AG09319 (cell line): ENCODE measurements around the gene RBMS3.

Experiments used
- DNase-seq: peaks from one replicate; pipeline ENCODE4 v3.0.0-alpha.2; 2010; ENCODE audit warnings: low read depth; ENCODE audit errors: extremely low read depth
- TF ChIP-seq, protein P1 (sequence below): IDR thresholded peaks from 2 replicates; pipeline ENCODE4 v1.5.1; 2011; ENCODE audit warnings: low read depth, mild to moderate bottlenecking, inconsistent platforms, low read length, moderate library complexity

RBMS3 gene

DNA sequence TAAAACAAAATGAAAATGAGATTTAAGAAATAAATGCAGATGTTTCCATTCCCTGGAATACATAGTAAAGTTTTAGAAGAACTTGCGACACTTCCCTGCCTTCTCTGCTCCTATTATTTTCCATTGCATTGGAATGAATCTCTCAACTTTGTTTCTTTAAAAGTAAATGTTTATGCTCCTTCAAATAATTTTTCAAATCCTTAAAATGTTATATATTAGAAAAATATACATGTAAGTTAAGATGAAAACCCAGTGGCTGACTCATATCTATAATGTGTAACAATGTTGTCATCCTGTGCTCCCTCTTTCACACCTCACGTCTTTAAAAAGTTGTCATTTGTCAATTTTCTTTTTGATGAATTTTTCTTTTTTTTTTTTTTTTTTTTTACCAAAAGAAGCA, 3.6 kb downstream of the RBMS3 start:
- TF ChIP-seq, protein P1, sequence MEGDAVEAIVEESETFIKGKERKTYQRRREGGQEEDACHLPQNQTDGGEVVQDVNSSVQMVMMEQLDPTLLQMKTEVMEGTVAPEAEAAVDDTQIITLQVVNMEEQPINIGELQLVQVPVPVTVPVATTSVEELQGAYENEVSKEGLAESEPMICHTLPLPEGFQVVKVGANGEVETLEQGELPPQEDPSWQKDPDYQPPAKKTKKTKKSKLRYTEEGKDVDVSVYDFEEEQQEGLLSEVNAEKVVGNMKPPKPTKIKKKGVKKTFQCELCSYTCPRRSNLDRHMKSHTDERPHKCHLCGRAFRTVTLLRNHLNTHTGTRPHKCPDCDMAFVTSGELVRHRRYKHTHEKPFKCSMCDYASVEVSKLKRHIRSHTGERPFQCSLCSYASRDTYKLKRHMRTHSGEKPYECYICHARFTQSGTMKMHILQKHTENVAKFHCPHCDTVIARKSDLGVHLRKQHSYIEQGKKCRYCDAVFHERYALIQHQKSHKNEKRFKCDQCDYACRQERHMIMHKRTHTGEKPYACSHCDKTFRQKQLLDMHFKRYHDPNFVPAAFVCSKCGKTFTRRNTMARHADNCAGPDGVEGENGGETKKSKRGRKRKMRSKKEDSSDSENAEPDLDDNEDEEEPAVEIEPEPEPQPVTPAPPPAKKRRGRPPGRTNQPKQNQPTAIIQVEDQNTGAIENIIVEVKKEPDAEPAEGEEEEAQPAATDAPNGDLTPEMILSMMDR: no peak
- DNase-seq: no peak

DNA sequence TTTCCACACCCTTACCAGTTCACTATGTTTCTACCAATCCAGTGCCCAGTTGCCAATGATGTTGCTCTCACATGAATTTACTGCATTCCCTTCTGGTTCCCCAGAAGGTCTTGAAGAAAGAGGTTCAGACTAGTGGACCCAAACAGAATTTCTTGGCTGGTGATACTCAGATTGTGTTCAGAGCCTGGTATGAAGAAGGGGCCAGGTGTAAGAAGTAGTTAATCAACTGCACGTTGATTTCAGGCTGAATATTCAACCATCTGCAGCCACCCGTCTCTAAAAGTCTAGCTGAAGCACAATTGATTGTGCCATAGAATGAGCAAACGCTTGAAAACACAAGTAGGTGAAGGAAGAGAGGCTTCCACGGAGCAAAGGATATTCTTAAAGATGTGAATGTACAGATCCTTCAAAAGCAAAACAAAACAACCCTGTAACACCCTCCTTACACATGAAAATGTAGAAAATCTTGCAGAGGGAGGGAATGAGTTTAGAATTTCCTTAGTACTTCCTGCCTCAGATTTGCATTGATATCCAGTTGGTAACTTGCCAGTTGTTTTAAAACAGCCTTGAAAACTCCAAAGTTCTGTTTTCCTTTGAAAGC, 4.7 kb downstream of the RBMS3 start:
- TF ChIP-seq, protein P1: no peak
- DNase-seq: no peak

DNA sequence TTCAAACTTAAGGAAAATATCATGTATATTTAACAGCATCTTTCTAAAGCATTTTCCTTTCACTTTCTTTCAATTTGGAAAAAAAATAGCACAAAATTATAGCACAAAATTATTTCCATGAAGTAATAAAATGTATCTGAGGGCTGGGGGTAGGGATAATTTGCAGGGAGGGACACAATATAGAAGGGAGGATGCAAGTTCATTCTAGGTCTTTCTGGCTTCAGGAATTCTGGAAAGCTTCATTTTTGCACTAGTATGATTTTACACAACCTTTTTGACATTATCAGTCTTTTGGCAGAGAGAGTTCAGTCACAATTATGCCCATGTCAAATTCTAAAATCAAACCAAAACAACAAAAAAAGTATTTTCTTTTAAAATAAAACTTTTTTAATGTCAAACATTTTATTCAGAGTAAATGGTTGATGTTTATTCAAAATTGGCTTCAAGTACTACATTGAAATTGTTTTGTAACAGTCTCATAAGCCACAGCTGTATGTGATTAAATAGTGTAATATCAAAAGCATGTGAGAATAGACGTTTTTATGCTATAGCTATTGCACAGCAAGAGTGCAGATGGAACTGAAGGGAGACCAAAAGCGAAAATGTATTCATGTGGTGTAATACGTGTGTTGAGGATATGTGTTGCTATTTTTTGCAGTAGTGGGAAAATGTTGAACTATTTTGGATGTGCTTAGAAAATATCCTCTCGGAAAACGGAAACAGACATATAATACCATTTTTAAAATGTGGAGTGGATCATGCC, 5.8 kb downstream of the RBMS3 start:
- DNase-seq: no peak
- TF ChIP-seq, protein P1: no peak

DNA sequence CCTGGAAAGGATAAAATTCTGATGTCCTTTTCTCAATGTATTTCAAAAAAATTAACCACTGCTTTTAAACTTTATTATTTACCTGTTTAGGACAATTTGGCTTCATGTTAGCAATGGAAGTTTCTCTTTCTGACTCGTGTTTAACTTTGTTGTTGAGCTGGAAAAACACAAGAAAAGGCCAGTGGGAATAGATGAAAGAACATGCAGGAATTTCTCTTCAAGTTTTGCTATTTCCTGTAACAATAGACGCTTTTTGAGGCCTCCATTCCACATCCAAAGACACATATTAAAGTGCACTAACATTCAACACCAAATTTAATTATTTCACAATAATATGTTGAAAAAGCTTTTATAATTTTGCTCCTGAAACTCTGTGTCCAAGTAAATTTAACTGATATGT, 9.7 kb downstream of the RBMS3 start:
- TF ChIP-seq, protein P1: no peak
- DNase-seq: no peak

DNA sequence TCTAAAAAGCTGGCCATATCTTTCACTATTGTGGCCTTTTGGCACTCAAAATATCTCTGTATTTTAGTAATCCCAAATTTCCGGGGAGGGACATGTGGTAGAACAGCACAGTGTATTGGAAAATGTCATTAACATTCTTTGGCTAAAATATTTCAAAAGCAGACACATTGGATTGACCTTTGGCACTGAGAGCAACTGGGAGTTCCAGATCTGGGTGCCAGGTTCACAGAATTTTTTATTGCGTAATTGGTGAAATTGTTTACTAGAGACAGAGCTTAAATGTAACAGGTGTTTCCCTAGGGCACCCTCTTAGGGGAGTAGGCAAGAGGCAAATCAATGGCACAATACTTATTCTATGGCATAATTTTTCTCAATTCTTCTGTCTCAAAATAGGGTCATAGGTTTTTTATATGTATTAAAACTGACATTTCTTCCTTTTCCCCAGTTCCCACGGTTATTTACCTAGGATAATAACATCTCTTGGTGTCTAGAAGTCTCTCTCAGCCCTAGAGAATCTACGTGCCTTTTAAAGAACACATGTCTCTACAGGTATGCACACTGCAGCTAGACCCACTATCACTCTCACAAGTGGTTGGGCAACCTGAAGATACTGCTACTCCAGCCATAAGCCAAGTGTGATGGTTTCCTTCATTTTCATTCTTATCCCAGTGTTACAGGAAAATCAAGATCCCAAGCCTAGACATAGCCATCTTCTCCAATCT, 10.6 kb downstream of the RBMS3 start:
- DNase-seq: no peak
- TF ChIP-seq, protein P1: no peak

DNA sequence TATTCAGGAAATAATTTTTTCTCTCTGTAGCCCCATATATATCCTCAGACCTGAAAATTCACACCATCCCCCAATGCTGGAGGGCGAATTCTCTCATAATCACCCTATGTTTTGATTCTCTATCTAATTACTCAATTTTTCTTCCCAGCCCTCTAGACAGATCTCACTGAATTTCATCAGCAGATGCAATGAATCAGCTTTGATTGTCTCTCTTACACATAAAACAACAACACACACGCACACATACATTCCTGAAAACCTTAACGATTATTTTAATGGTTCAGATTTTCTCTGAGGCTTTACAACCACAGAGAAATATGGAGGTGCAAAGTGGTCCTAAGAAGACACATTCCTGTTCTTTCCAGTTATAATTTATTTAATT, 11.1 kb downstream of the RBMS3 start:
- TF ChIP-seq, protein P1: no peak
- DNase-seq: no peak

DNA sequence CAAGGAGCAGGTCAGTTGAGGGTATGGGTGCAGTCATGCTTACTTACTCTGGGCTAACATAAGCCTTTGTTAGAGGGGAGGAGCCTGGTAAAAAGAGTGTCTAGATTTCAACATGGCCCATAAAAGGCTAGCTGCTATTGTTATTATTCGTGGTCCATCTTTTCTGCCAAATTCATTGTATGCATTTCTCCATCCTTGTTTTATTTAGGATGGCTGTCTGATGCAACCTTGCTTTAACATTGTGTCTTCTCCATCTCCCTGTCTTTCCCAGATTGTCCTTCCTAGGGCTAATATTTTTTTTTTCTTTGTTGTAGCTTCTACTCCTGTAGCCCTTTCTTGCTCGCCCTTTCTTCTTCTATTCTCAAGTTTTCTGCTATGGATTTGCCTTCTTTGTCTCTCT, 12.6 kb downstream of the RBMS3 start:
- TF ChIP-seq, protein P1: no peak

More for the DNA sequence above, 12.6 kb downstream of the RBMS3 start:
- no peak for DNase-seq
